Neuron (in vitro differentiated cells): Measurements from ENCODE around the gene MAP7.

Source experiments
- H2AFZ ChIP-seq: one replicate; pipeline ENCODE4 v1.6.1; 2013; ENCODE audit warnings: low read depth, mild to moderate bottlenecking, inconsistent platforms, low read length, moderate library complexity
- H3K27me3 ChIP-seq: one replicate; pipeline ENCODE4 v1.6.1; 2013; ENCODE audit warnings: low read length; ENCODE audit not compliant: insufficient read depth
- H3K36me3 ChIP-seq: one replicate; pipeline ENCODE4 v1.6.1; 2013; ENCODE audit warnings: low read length; ENCODE audit not compliant: insufficient read depth
- H3K4me1 ChIP-seq: one replicate; pipeline ENCODE4 v1.6.1; 2013; ENCODE audit warnings: low read length; ENCODE audit not compliant: insufficient read depth
- H3K4me3 ChIP-seq: 2 replicates; pipeline ENCODE4 v1.5.1; 2013; ENCODE audit warnings: mild to moderate bottlenecking, low read length, moderate library complexity
- H3K9me3 ChIP-seq: one replicate; pipeline ENCODE4 v1.6.1; 2013; ENCODE audit warnings: low read length

MAP7 gene

DNA sequence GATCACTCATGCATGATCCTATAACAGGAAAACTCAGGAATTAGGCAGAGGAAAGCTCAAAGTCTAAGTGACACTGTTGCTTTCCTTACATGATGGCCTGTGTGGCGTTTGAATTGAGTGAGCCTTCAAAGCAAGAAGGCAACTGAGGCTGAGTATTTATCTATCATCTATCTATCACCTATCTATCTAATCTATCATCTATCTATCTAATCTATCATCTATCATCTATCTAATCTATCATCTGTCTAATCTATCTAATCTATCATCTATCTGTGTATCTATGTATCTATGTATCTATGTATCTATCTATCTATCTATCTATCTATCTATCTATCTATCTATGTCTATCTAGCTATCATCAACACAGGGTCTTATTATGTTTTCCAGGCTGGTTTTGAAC lies 218.8 kb downstream of the MAP7 start:
- Histone ChIP-seq H3K4me1 (peaks cover 2% of the 10 kb centered on the region), H3K27me3 (no peaks in the 10 kb centered on the region), H2AFZ (no peak overlapping the region), H3K4me3 (no peak overlapping the region), H3K36me3 (no peaks in the 10 kb centered on the region), H3K9me3 (no peaks in the 10 kb centered on the region)

DNA sequence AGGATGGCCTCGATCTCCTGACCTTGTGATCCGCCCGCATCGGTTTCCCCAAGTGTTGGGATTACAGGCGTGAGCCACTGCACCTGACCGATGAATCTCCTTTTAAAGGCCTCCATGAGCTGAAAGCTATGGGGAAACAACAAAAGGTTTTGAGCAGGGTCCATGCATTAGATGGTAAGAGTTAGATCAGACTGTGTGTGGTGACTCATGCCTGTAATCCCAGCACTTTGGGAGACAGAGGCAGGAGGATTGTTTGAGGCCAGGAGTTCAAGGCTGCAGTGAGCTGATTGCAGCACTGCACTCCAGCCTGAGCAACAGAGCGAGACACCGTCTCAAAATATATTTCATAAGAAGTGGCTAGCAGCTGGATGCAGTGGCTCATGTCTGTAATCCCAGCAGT lies 219.6 kb downstream of the MAP7 start:
- H3K27me3 ChIP-seq = no peaks in the 10 kb centered on the region
- peaks cover 10% of the 10 kb centered on the region for H3K4me1 ChIP-seq
- no peaks in the 10 kb centered on the region for H3K9me3 ChIP-seq
- no peaks in the 10 kb centered on the region for H3K36me3 ChIP-seq
- H2AFZ ChIP-seq = no peak overlapping the region
- H3K4me3 ChIP-seq = no peak overlapping the region

DNA sequence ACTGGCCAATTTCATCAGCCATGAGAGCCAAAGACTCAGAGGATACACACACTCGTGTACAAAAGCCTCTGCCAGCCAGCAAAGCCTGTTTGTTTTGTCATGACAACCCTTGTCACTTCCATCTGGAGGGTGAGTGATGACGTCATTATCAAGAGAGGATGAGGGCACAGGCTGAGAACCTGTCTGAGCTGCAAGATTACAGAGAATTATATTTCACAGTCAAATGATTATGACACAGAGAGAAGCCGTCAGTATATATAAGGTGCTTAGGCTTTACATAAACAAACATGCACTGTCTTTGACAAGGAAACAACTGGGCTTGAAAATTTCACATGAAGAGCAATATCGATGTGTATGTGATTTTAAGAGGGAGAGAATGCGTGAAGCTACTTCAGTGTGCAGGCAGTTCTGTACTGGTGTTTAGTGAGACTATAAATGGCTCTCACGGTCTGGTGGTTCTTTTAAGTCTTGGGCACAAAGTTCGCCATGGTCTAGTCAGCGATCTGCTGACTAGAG lies 224.1 kb downstream of the MAP7 start:
- peak overlapping the region; percentile 12 for H2AFZ ChIP-seq
- no peaks in the 10 kb centered on the region for H3K36me3 ChIP-seq
- H3K4me3 ChIP-seq = no peak overlapping the region
- H3K27me3 ChIP-seq = no peaks in the 10 kb centered on the region
- H3K4me1 ChIP-seq = peaks cover 28% of the 10 kb centered on the region
- no peaks in the 10 kb centered on the region for H3K9me3 ChIP-seq

DNA sequence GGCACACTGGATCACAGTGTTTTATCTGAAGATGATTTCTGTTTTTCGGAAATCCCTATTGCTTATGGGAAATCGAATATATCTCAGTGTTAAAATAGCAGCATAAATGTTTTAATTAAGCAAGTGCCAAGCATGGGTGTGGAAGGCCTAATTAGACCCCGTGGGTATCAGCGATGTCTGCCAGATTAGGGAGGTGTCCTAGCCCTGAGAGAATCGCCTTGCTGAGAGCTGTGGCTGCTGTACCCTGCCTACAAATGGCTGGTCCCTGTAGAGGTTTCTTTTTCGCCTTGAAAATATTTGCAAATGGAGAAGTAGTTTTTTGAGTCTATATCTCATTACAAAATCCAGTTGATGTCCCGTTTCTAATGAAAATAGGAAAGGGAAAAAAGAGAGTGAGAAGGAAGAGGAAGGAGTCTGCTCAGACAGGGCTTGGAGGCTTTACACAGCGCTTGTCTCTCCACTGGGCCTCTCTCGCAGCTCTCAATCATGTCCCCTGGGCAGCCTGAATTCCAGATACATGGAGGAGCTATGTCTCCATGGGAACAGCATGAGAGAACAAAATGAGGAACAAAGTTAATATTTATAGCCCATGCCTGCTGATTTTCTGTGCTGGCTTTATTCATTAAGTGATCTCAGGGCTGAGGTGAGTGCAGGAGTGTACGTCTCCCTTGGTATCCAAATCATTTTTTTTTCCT lies 225.4 kb downstream of the MAP7 start:
- Histone ChIP-seq H2AFZ (peak overlapping the region; percentile 30), H3K9me3 (no peaks in the 10 kb centered on the region), H3K4me1 (peaks cover 28% of the 10 kb centered on the region), H3K27me3 (no peaks in the 10 kb centered on the region), H3K4me3 (peak overlapping the region; percentile 20), H3K36me3 (no peaks in the 10 kb centered on the region)

DNA sequence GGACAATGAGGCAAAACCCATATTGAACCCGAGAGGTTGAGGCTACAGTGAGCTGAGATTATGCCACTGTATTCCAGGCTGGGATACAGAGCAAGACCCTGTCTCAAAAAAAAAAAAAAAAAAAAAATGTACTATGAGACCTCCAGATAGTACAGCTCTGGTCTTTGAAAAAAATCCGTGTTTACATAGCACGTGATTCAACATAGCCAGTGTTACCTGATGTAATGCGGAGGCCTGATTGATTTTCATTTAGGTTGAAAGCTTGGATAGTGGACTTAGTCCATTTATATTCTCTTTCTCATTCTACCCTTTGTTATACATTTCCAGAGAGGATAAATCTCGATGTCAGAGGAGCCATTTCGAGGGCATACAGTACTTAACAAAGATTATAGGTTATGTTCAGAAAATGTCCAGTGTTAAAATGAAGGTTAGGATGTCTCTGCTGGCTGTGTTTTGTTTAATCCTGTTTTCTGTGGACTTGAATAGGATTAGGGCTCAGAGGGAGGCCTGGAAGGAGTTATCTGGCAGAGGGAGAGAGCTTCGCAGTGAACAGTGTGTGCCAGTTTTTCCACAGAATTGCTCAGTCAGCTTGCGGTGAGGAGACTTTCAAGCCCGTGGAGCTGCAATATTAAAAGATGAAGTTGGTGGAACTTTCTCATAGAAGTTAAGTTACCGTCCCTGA lies 226.7 kb downstream of the MAP7 start:
- no peak overlapping the region for H3K4me3 ChIP-seq
- peaks cover 28% of the 10 kb centered on the region for H3K4me1 ChIP-seq
- H3K9me3 ChIP-seq = no peaks in the 10 kb centered on the region
- no peaks in the 10 kb centered on the region for H3K36me3 ChIP-seq
- H2AFZ ChIP-seq = no peak overlapping the region
- H3K27me3 ChIP-seq = no peaks in the 10 kb centered on the region

DNA sequence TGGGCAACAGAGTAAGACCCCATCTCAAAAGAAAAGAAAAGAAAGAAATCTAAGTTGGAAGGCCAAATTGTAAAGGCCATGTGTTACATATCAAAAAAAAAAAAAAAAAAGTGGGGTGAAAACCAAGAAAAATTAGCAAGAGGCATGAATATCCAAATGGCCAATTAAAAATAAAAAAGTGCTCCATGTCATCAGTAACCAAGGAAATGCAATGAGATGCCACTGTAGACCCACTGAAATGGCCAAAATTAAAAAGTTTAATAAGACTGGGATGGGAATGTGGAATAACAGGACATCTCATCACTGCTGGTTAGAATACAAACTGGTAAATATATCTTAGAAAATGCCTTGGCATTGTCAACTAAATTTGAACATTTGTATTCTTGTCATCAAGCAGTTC lies 230.5 kb downstream of the MAP7 start:
- H3K4me1 ChIP-seq = peaks cover 9% of the 10 kb centered on the region
- no peaks in the 10 kb centered on the region for H3K27me3 ChIP-seq
- H2AFZ ChIP-seq = no peak overlapping the region
- no peak overlapping the region for H3K4me3 ChIP-seq
- H3K36me3 ChIP-seq = no peaks in the 10 kb centered on the region
- no peaks in the 10 kb centered on the region for H3K9me3 ChIP-seq

DNA sequence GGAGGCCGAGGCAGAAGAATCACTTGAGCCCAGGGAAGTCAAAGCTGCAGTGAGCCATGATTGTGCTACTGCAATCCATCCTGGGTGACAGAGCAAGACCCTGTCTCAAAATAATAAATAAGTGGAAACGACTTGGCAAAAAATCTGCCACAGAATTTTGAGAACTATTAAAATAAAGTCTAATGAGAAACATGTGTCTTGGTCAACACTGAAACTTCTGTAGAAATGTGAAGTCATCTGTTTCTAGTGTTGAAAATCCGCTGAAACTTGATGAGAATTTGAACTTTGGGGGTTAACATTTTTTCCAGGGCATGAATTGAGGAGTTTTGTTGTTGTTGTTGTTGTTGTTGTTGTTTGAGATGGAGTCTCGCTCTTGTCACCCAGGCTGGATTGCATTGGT lies 231.5 kb downstream of the MAP7 start:
- H3K36me3 ChIP-seq = no peaks in the 10 kb centered on the region
- no peak overlapping the region for H2AFZ ChIP-seq
- H3K4me1 ChIP-seq = peaks cover under 1% of the 10 kb centered on the region
- no peaks in the 10 kb centered on the region for H3K9me3 ChIP-seq
- H3K4me3 ChIP-seq = no peak overlapping the region
- H3K27me3 ChIP-seq = no peaks in the 10 kb centered on the region

DNA sequence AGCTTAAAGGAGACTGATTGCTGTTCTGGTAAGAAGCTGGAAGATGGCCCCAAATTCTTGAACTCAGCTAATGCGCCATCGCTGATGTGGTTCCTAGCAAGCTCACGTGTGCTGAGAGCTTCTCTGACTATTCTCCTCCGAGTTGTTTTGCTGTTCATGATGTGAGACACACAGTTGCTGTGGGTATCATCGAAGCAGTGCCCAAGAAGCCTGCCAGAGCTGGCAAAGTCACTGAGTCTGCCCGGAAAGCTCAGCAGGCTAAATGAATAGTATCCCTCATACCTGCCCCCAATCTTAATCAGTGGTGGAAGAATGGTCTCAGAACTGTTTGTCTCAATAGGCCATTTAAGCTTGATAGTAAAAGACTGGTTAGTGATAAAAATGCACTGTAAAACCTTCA lies 232.3 kb downstream of the MAP7 start:
- H3K36me3 ChIP-seq = no peaks in the 10 kb centered on the region
- peak overlapping the region; percentile 20 for H2AFZ ChIP-seq
- no peaks in the 10 kb centered on the region for H3K27me3 ChIP-seq
- H3K4me3 ChIP-seq = no peak overlapping the region
- no peaks in the 10 kb centered on the region for H3K4me1 ChIP-seq
- H3K9me3 ChIP-seq = no peaks in the 10 kb centered on the region

DNA sequence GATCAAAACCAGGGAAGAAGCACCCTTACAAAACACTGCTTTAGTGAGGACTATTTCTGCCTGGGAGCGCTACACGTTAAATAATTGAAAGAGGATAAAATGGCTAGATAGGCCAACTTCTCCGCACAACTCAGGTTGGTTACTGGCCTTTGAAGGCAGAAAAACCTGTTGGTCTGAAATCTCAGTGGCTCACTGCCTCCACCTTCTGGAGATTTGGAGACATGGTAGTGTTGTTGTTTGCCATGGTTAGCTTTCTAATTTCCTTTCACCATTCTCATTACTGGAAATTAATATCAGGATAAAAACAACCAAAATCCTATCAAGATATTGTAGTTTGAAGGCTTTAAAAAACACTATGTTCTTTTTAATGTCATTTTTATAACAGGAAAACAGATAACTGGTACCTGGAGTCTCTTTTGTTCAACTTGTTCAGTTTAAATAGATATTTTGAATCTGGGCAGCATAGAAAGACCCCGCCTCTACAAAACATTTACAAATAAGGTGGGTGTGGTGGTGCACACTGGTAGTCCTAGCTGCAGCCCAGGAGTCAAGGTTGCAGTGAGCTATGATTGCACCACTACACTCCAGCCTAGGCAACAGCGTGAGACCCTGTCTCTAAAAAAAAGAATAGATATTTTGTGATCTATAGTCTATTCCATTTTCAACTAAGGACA lies 233.1 kb downstream of the MAP7 start:
- Histone ChIP-seq H2AFZ (no peak overlapping the region), H3K4me3 (no peak overlapping the region), H3K27me3 (no peaks in the 10 kb centered on the region)

DNA sequence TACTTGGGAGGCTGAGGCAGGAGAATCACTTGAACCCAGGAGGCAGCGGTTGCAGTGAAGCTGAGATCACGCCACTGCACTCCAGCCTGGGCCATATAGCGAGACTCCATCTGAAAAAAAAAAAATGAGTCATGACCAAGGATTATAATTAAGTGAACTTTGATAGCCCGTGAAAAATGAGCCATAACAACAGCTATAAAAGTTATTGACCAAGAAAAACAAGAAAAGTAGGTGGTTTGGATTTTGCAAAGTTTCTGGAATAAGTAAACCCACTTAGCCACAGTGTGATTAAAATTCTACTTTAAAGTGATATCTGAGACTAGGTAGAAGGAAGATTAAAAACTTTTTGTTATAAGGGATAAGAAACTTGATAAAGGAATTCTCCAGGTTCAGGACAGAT lies 234.6 kb downstream of the MAP7 start:
- Histone ChIP-seq H2AFZ (no peak overlapping the region), H3K27me3 (no peaks in the 10 kb centered on the region), H3K4me3 (no peak overlapping the region), H3K36me3 (no peaks in the 10 kb centered on the region), H3K4me1 (no peaks in the 10 kb centered on the region), H3K9me3 (no peaks in the 10 kb centered on the region)

More for the DNA sequence above, 233.1 kb downstream of the MAP7 start:
- Histone ChIP-seq H3K9me3 (no peaks in the 10 kb centered on the region), H3K36me3 (no peaks in the 10 kb centered on the region), H3K4me1 (no peaks in the 10 kb centered on the region)

DNA sequence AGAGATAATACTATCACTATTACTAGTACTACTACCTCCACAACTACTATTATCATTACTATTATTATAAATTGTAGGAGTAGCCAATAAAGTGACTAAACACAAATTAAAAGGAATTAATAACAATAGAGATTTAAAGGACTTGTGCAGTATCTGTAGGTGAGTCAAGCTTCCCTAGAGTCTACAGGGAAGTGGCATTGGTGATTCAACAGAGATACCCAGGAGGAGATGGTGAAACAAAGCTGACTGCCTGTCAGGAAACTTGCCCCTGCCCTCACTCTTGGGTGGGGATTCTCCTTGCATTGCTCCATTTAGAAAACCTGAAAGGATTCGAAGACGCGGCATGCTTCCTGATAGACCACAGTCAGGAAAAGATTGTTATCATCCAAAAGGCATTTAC lies 237.2 kb downstream of the MAP7 start:
- no peaks in the 10 kb centered on the region for H3K36me3 ChIP-seq
- H2AFZ ChIP-seq = no peak overlapping the region
- H3K4me1 ChIP-seq = no peaks in the 10 kb centered on the region
- no peak overlapping the region for H3K4me3 ChIP-seq
- no peaks in the 10 kb centered on the region for H3K9me3 ChIP-seq
- no peaks in the 10 kb centered on the region for H3K27me3 ChIP-seq

DNA sequence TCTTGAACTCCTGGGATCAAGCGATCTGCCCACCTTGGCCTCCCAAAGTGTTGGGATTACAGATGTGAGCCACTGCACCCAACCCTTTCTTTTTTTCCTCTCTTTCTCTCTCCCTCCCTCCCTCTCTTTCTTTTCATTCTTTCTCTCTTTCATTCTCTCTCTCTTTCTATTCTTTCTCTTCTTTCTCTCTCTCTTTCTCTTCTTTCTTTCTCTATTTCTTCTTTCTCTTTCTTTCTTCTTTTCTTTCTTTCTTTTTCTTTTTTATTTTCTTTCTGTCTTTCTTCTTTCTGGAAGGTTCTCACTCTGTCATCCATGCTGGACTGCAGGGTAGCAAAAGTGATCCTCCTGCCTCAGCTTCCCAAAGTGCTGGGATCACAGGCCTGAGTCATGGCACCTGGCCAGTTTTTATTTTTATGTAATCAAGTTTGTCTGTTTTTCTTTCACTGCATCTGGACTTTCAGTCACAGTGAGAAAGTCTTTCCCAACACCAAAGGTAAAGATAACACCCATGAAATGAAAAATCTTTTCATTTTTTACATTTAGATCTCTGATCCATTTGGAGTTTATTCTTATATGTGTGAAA lies 240.4 kb downstream of the MAP7 start:
- no peaks in the 10 kb centered on the region for H3K27me3 ChIP-seq
- H3K36me3 ChIP-seq = no peaks in the 10 kb centered on the region
- no peaks in the 10 kb centered on the region for H3K9me3 ChIP-seq
- no peak overlapping the region for H2AFZ ChIP-seq
- H3K4me1 ChIP-seq = peaks cover 8% of the 10 kb centered on the region
- H3K4me3 ChIP-seq = no peak overlapping the region

DNA sequence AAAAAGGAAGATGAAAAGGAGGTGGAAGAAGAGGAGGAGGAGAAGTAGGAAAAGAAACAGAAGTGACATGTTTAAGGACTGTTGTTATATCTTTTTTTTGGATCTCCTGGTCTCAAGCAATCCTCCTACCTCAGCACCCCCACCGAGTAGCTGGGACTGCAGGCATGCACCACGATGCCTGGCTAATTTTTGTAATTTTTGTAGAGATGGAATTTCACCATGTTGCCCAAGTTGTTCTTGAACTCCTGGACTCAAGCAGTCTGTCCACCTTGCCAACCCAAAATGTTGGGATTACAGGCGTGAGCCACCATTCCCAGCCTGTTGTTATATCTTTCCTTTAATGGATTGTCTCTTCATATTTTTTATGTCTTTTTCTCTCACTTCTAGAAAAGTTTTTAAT lies 241.1 kb downstream of the MAP7 start:
- H3K27me3 ChIP-seq = peaks cover 3% of the 10 kb centered on the region
- peaks cover 8% of the 10 kb centered on the region for H3K4me1 ChIP-seq
- H3K36me3 ChIP-seq = no peaks in the 10 kb centered on the region
- H3K9me3 ChIP-seq = no peaks in the 10 kb centered on the region
- H2AFZ ChIP-seq = no peak overlapping the region
- no peak overlapping the region for H3K4me3 ChIP-seq
